Measurements from ENCODE around the gene TNP1. TPM values are rescaled to one million over a fixed set of nuclear protein-coding genes. Genes with fewer than 3 reads are reported as not detected.

Gene TNP1
- total and polyA plus RNA-seq, 2 experiments from 2014 or later, result not detected

DNA sequence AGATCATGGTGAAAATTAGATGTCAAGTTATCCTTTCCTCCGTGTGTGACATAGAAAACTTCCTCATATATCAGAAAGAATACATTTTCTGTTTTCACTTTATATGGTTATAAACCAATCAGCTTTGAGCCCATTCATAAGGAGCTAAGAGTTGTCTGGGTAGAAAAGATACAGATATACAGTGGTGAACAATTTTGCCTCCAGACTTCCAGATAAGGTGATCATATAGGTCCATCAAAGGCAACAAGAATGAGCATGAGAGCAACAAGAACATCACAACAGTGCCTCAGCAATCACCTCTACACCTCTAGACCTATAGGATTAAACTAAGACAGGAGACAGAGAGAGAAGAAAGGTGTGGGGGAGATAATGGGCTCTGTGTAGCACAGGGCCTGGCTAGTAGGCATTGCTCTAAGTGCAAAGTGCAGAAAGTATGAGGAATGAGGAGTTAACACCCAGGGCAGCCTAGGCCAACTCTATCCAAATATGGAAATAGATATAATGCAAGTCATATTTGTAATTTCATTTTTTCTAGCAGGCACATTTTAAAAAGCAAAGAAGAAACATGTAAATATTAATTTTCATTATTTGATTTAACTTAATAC, 8.3 kb downstream of the TNP1 start:
- ATAC-seq, result no peak
- no peaks in the 10 kb centered on the region for H3K36me3 ChIP-seq (ENCODE audit: insufficient read depth)
- TF ChIP-seq EZH2 (IDR thresholded peaks at IDR 0.05; ENCODE audit: low read depth, unreplicated experiment), result no peak
- TF ChIP-seq STAT1 (IDR thresholded peaks at IDR 0.05; ENCODE audit: unreplicated experiment), result no peak
- TF ChIP-seq JUNB (IDR thresholded peaks at IDR 0.05; ENCODE audit: unreplicated experiment), result no peak
- TF ChIP-seq, protein P1, sequence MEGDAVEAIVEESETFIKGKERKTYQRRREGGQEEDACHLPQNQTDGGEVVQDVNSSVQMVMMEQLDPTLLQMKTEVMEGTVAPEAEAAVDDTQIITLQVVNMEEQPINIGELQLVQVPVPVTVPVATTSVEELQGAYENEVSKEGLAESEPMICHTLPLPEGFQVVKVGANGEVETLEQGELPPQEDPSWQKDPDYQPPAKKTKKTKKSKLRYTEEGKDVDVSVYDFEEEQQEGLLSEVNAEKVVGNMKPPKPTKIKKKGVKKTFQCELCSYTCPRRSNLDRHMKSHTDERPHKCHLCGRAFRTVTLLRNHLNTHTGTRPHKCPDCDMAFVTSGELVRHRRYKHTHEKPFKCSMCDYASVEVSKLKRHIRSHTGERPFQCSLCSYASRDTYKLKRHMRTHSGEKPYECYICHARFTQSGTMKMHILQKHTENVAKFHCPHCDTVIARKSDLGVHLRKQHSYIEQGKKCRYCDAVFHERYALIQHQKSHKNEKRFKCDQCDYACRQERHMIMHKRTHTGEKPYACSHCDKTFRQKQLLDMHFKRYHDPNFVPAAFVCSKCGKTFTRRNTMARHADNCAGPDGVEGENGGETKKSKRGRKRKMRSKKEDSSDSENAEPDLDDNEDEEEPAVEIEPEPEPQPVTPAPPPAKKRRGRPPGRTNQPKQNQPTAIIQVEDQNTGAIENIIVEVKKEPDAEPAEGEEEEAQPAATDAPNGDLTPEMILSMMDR (conservative IDR thresholded peaks at IDR 0.05; ENCODE audit: low read depth in 2 of 2), result no peak
- no peak for TF ChIP-seq CREB1 (CRISPR knock-in tag; IDR thresholded peaks at IDR 0.05; ENCODE audit: low read depth)
- no peak for TF ChIP-seq ZNF331 (CRISPR knock-in tag; IDR thresholded peaks at IDR 0.05; ENCODE audit: low read depth)
- TF ChIP-seq EZH2phosphoT487 (IDR thresholded peaks at IDR 0.05; ENCODE audit: unreplicated experiment), result no peak
- no peak for TF ChIP-seq REST (IDR thresholded peaks at IDR 0.05; ENCODE audit: unreplicated experiment)
- no peak overlapping the region for H3K27ac ChIP-seq (ENCODE audit: low read depth)
- H3K79me2 ChIP-seq (replicated peaks; ENCODE audit: insufficient read depth), result no peaks in the 10 kb centered on the region
- H3K9me2 ChIP-seq (ENCODE audit: insufficient read depth), result no peaks in the 10 kb centered on the region; the same call in 1 of the 2 replicates
- H3K4me3 ChIP-seq, result no peak overlapping the region
- Mint-ChIP-seq H3K27me3 (ENCODE audit: insufficient read depth, low read depth, poor library complexity) (no peaks in the 10 kb centered on the region), H3K9me3 (no peaks in the 10 kb centered on the region), H3K4me1 (peaks cover 4% of the 10 kb centered on the region; the same call in 1 of the 3 replicates), H3K36me3 (ENCODE audit: low read depth) (no peaks in the 10 kb centered on the region), H3K4me3 (no peak overlapping the region), H3K27ac (no peak overlapping the region)
- no peaks in the 10 kb centered on the region for H3K27me3 ChIP-seq (ENCODE audit: insufficient read depth)
- H3F3A ChIP-seq (replicated peaks; ENCODE audit: low read depth), result no peaks in the 10 kb centered on the region
- no peaks in the 10 kb centered on the region for H3K4me1 ChIP-seq (ENCODE audit: insufficient read depth)
- H3K4me2 ChIP-seq, result no peak overlapping the region
- DNase-seq (ENCODE audit: low spot score), result no peak
- H4K20me1 ChIP-seq (replicated peaks; ENCODE audit: insufficient read depth), result no peaks in the 10 kb centered on the region
- no peak overlapping the region for H2AFZ ChIP-seq

GRCh38 chr2:216850665-216851322, 9.1 kb downstream of the TNP1 start:
- no peaks in the 10 kb centered on the region for H3K27me3 ChIP-seq (ENCODE audit: insufficient read depth)
- H3K27me3 Mint-ChIP-seq (ENCODE audit: insufficient read depth, low read depth, poor library complexity), result peaks cover 2% of the 10 kb centered on the region
- DNase-seq (ENCODE audit: low spot score) (no peak), ATAC-seq (no peak)
- H3K36me3 ChIP-seq (ENCODE audit: insufficient read depth), result no peaks in the 10 kb centered on the region
- H2AFZ ChIP-seq, result no peak overlapping the region
- no peaks in the 10 kb centered on the region for H4K20me1 ChIP-seq (replicated peaks; ENCODE audit: insufficient read depth)
- no peak overlapping the region for H3K4me2 ChIP-seq
- H3K4me3 Mint-ChIP-seq, result no peak overlapping the region
- no peaks in the 10 kb centered on the region for H3K36me3 Mint-ChIP-seq (ENCODE audit: low read depth)
- H3K4me1 Mint-ChIP-seq, result peaks cover 4% of the 10 kb centered on the region; the same call in 1 of the 3 replicates
- no peaks in the 10 kb centered on the region for H3F3A ChIP-seq (replicated peaks; ENCODE audit: low read depth)
- H3K4me1 ChIP-seq (ENCODE audit: insufficient read depth), result no peaks in the 10 kb centered on the region
- no peak overlapping the region for H3K27ac Mint-ChIP-seq
- no peaks in the 10 kb centered on the region for H3K9me3 Mint-ChIP-seq
- no peaks in the 10 kb centered on the region for H3K79me2 ChIP-seq (replicated peaks; ENCODE audit: insufficient read depth)
- H3K9me2 ChIP-seq (ENCODE audit: insufficient read depth), result no peaks in the 10 kb centered on the region; the same call in 1 of the 2 replicates
- no peak overlapping the region for H3K4me3 ChIP-seq
- H3K27ac ChIP-seq (ENCODE audit: low read depth), result no peak overlapping the region
- TF ChIP-seq ZNF114 (CRISPR knock-in tag; IDR thresholded peaks at IDR 0.05) (no peak), STAT1 (IDR thresholded peaks at IDR 0.05; ENCODE audit: unreplicated experiment) (no peak), EZH2 (IDR thresholded peaks at IDR 0.05; ENCODE audit: low read depth, unreplicated experiment) (no peak), REST (IDR thresholded peaks at IDR 0.05; ENCODE audit: unreplicated experiment) (no peak), CREB1 (CRISPR knock-in tag; IDR thresholded peaks at IDR 0.05; ENCODE audit: low read depth) (no peak), NANOG (IDR thresholded peaks at IDR 0.05; ENCODE audit: borderline replicate concordance) (no peak), JUNB (IDR thresholded peaks at IDR 0.05; ENCODE audit: unreplicated experiment) (no peak), EZH2phosphoT487 (IDR thresholded peaks at IDR 0.05; ENCODE audit: unreplicated experiment) (no peak)
- TF ChIP-seq, protein P1 (conservative IDR thresholded peaks at IDR 0.05; ENCODE audit: low read depth in 2 of 2), result no peak
